ENCODE data around the gene ASPSCR1.

- no peak for TF ChIP-seq CTCF (conservative IDR thresholded peaks at IDR 0.05 in 1 of 2, IDR thresholded peaks at IDR 0.05 in 1 of 2; ENCODE audit: low read depth in 1 of 2, low read length in 2 of 2)
- TF ChIP-seq EZH2 (IDR thresholded peaks at IDR 0.05; ENCODE audit: low read length, missing control alignments), result no peak
These were observed 9.1 kb upstream of the ASPSCR1 start for GRCh38 chr17:81968396-81968745.
